CD14-positive monocyte (primary cell): ENCODE measurements around the gene SYNE1. TPM values are rescaled to one million over a fixed set of nuclear protein-coding genes. Genes with fewer than 3 reads are reported as not detected.
"Not testable (repeated sequence)": the region's sequence is repeated elsewhere in the genome, so short reads cannot be mapped to it uniquely, and the experiment has no call there.

Experiments
- DNase-seq, 3 donors: peaks; one replicate each; pipeline ENCODE4 v3.0.0-alpha.2; 2011 to 2022
- H2AFZ ChIP-seq: 2 replicates; pipeline ENCODE4 v1.6.0; 2012; ENCODE audit warnings: mild to moderate bottlenecking, low read depth, low read length, inconsistent platforms; ENCODE audit not compliant: insufficient read depth, poor library complexity, severe bottlenecking
- H3K27ac ChIP-seq, 2 donors: 1 replicate in 1 of 2; 2 replicates in 1 of 2; pipeline ENCODE4 v1.5.1; 2012 to 2013; ENCODE audit warnings: low read length in 2 of 2, control low read depth in 1 of 2, inconsistent platforms in 1 of 2, low read depth in 1 of 2, mild to moderate bottlenecking in 1 of 2
- H3K27me3 ChIP-seq, 2 donors: one replicate each; pipeline versions ENCODE4 v1.6.0 to v1.6.1; 2011 to 2013; ENCODE audit warnings: low read length in 2 of 2; ENCODE audit not compliant: control insufficient read depth in 2 of 2, insufficient read depth in 2 of 2
- H3K36me3 ChIP-seq, 2 donors: replicated peaks in 1 of 2; 1 replicate in 1 of 2; 2 replicates in 1 of 2; pipeline versions ENCODE4 v1.5.1 to v1.6.1; 2012 to 2013; ENCODE audit warnings: low read length in 2 of 2, control low read depth in 1 of 2, inconsistent platforms in 1 of 2, mild to moderate bottlenecking in 1 of 2; ENCODE audit not compliant: insufficient read depth in 2 of 2, control insufficient read depth in 1 of 2
- H3K4me1 ChIP-seq, 2 donors: 1 replicate in 1 of 2; 2 replicates in 1 of 2; pipeline versions ENCODE4 v1.5.1 to v1.6.1; 2012 to 2013; ENCODE audit warnings: low read length in 2 of 2, control low read depth in 1 of 2, inconsistent platforms in 1 of 2, mild to moderate bottlenecking in 1 of 2, moderate library complexity in 1 of 2; ENCODE audit not compliant: insufficient read depth in 2 of 2, control insufficient read depth in 1 of 2
- H3K4me2 ChIP-seq: replicated peaks from 2 replicates; pipeline ENCODE3; 2012; ENCODE audit warnings: low read length, moderate library complexity, mild to moderate bottlenecking; ENCODE audit not compliant: poor library complexity, severe bottlenecking; ENCODE audit errors: extremely low read depth
- H3K4me3 ChIP-seq, 3 experiments: fragments of 200-600 bp in 1 of 3; sonication (generic) in 1 of 3; replicated peaks in 1 of 3; 1 replicate in 2 of 3; 2 replicates in 1 of 3; pipeline ENCODE4 v1.5.1; 2011 to 2013; ENCODE audit warnings: low read length in 3 of 3, mild to moderate bottlenecking in 3 of 3, control low read depth in 2 of 3, low read depth in 2 of 3, inconsistent platforms in 1 of 3, moderate library complexity in 1 of 3
- H3K79me2 ChIP-seq: 2 replicates; pipeline ENCODE4 v1.6.0; 2012; ENCODE audit warnings: mild to moderate bottlenecking, control low read depth, inconsistent platforms, low read length, moderate library complexity; ENCODE audit not compliant: insufficient read depth
- H3K9ac ChIP-seq: 2 replicates; pipeline ENCODE4 v1.6.0; 2017; ENCODE audit warnings: low read length, mild to moderate bottlenecking; ENCODE audit not compliant: insufficient read depth, poor library complexity, severe bottlenecking
- H3K9me3 ChIP-seq, 2 donors: replicated peaks in 1 of 2; 1 replicate in 1 of 2; 2 replicates in 1 of 2; pipeline versions ENCODE4 v1.5.1 to v1.6.1; 2012 to 2013; ENCODE audit warnings: low read length in 2 of 2, control low read depth in 1 of 2; ENCODE audit not compliant: control insufficient read depth in 1 of 2, insufficient read depth in 1 of 2
- H4K20me1 ChIP-seq: 2 replicates; pipeline ENCODE4 v1.6.0; 2012; ENCODE audit warnings: mild to moderate bottlenecking, low read length, control low read depth, moderate library complexity; ENCODE audit not compliant: insufficient read depth
- H3K27ac Mint-ChIP-seq, 7 donors: one replicate each; pipeline ENCODE4 v1.8.0; 2020; ENCODE audit warnings: mild to moderate bottlenecking in 7 of 7, mixed read lengths in 7 of 7, moderate library complexity in 6 of 7, inconsistent platforms in 2 of 7
- H3K27me3 Mint-ChIP-seq, 3 donors: one replicate each; pipeline ENCODE4 v1.8.0; 2021 to 2022; ENCODE audit warnings: low read depth in 3 of 3, mild to moderate bottlenecking in 3 of 3, mixed read lengths in 3 of 3, moderate library complexity in 3 of 3, inconsistent platforms in 1 of 3
- H3K36me3 Mint-ChIP-seq, 2 donors: one replicate each; pipeline ENCODE4 v1.8.0; 2020; ENCODE audit warnings: mixed read lengths in 2 of 2, inconsistent platforms in 1 of 2, mild to moderate bottlenecking in 1 of 2
- H3K4me1 Mint-ChIP-seq: one replicate; pipeline ENCODE4 v1.8.0; 2020; ENCODE audit warnings: mild to moderate bottlenecking, mixed read lengths
- H3K4me3 Mint-ChIP-seq, 2 donors: one replicate each; pipeline ENCODE4 v1.8.0; 2020; ENCODE audit warnings: mild to moderate bottlenecking in 2 of 2, mixed read lengths in 2 of 2, moderate library complexity in 1 of 2
- H3K9me3 Mint-ChIP-seq, 7 donors: one replicate each; pipeline ENCODE4 v1.8.0; 2020 to 2022; ENCODE audit warnings: mixed read lengths in 7 of 7, mild to moderate bottlenecking in 6 of 7, moderate library complexity in 6 of 7, inconsistent platforms in 2 of 7
- WGBS: methylation state at CpG from one replicate; pipeline ENCODE4 v1.1.5; 2013; ENCODE audit warnings: missing lambda C conversion rate; ENCODE audit not compliant: insufficient coverage; 5-methylcytosine and 5-hydroxymethylcytosine counted together
- intact Hi-C, 2 donors: fragments of 100-400 bp; cut with micrococcal nuclease; formaldehyde crosslinking; loops; one replicate each; pipeline versions ENCODE4 v1.15.0 to v1.15.1; 2023
- polyA plus RNA-seq, 3 donors: library from polyadenylated mRNA; depleted of rRNA in 1 of 3; unstranded in 2 of 3; stranded (reverse) in 1 of 3; fragments of 300-500 nt in 2 of 3; fragments of >200 nt in 1 of 3; fragmentation: Illumina TruSeq in 2 of 3; gene quantifications; 1 replicate in 2 of 3; 2 replicates in 1 of 3; pipeline ENCODE4 v1.2.3, GENCODE V29; 2012 to 2021
- TF ChIP-seq, protein P1 (sequence below): fragments of 200-600 bp; IDR thresholded peaks from one replicate; pipeline ENCODE4 v1.8.0; 2022; ENCODE audit warnings: antibody characterized with exemption, mild to moderate bottlenecking

The SYNE1 gene
- polyA plus RNA-seq, 3 donors: 3.7 to 24.5 (median 8.1) TPM

DNA sequence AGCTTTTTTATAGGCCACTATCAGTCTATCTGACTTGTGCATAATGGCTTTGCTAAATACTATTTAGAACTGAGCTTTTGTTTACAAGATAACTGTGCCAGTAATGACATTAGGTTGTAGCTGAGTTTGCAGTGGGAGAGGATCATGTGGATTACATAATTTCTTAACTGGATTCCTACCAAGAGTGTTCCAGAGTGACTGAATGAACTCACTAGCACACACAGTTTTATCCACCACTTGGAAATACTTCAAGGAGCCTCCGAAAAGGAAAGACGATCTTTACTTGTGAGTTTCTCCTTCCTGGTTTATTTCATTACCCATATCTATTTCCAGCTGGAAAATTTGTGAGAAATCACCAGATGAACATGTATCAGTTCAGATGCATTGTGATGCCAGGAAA lies 10.9 kb upstream of the SYNE1 start:
- H3K36me3 Mint-ChIP-seq: no peaks in the 10 kb centered on the region
- intact Hi-C loops: no loop called here
- H3K27ac Mint-ChIP-seq: no peak overlapping the region
- WGBS: no CpG with 5 or more reads among the region's 2 CpGs
- Histone ChIP-seq H2AFZ (no peak overlapping the region), H3K4me3 (no peak overlapping the region), H3K36me3 (no peaks in the 10 kb centered on the region), H3K9ac (no peak overlapping the region), H3K9me3 (no peaks in the 10 kb centered on the region), H3K27ac (no peak overlapping the region), H3K4me2 (no peak overlapping the region), H3K4me1 (no peaks in the 10 kb centered on the region), H3K27me3 (no peaks in the 10 kb centered on the region), H3K79me2 (no peaks in the 10 kb centered on the region), H4K20me1 (no peaks in the 10 kb centered on the region)
- DNase-seq: no peak
- no peak overlapping the region for H3K4me3 Mint-ChIP-seq
- peaks cover 0 to 2% (median 0%) of the 10 kb centered on the region in 7 donors for H3K9me3 Mint-ChIP-seq
- peaks cover 4 to 6% (median 5%) of the 10 kb centered on the region in 3 donors for H3K27me3 Mint-ChIP-seq
- no peaks in the 10 kb centered on the region for H3K4me1 Mint-ChIP-seq
- TF ChIP-seq, protein P1, sequence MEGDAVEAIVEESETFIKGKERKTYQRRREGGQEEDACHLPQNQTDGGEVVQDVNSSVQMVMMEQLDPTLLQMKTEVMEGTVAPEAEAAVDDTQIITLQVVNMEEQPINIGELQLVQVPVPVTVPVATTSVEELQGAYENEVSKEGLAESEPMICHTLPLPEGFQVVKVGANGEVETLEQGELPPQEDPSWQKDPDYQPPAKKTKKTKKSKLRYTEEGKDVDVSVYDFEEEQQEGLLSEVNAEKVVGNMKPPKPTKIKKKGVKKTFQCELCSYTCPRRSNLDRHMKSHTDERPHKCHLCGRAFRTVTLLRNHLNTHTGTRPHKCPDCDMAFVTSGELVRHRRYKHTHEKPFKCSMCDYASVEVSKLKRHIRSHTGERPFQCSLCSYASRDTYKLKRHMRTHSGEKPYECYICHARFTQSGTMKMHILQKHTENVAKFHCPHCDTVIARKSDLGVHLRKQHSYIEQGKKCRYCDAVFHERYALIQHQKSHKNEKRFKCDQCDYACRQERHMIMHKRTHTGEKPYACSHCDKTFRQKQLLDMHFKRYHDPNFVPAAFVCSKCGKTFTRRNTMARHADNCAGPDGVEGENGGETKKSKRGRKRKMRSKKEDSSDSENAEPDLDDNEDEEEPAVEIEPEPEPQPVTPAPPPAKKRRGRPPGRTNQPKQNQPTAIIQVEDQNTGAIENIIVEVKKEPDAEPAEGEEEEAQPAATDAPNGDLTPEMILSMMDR: no peak

DNA sequence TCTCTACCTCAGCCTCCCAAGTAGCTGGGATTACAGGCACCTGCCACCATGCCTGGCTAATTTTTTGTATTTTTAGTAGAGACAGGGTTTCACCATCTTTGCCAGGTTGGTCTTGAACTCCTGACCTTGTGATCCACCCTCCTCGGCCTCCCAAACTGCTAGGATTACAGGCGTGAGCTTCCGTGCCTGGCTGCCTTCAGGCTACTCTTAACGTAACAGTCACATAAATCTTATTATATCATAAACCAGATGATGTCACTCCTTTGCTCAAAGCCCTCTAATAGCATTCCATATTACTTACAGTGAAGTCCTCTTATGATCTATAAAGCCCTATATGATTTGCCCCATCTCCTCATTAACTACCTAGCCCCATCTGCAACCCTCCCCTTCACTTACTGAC lies 9.6 kb upstream of the SYNE1 start:
- H3K9me3 ChIP-seq, H3K4me1 Mint-ChIP-seq, DNase-seq, H3K79me2 ChIP-seq, H2AFZ ChIP-seq, H3K4me2 ChIP-seq, H3K27ac Mint-ChIP-seq, H3K4me3 Mint-ChIP-seq, H3K4me1 ChIP-seq, intact Hi-C loops, H3K9me3 Mint-ChIP-seq, H3K36me3 ChIP-seq, H3K4me3 ChIP-seq, H3K27me3 ChIP-seq, H4K20me1 ChIP-seq, H3K36me3 Mint-ChIP-seq, H3K9ac ChIP-seq, H3K27me3 Mint-ChIP-seq, H3K27ac ChIP-seq: not testable (repeated sequence)
- WGBS: 97% methylated on average over 4 of the region's 4 CpGs
